Ishikawa (cell line): ENCODE measurements around the gene OSGIN1.

Experiments used
- CEBPB ChIP-seq: IDR thresholded peaks from 2 replicates; pipeline ENCODE4 v1.6.1; 2012
- EGR1 ChIP-seq: IDR thresholded peaks from 2 replicates; pipeline ENCODE4 v1.6.1; 2012
- MAX ChIP-seq: IDR thresholded peaks from 2 replicates; pipeline ENCODE4 v1.6.1; 2012
- NFIC ChIP-seq: IDR thresholded peaks from 2 replicates; pipeline ENCODE4 v1.6.1; 2012
- TAF1 ChIP-seq: IDR thresholded peaks from 2 replicates; pipeline ENCODE4 v1.6.1; 2012; ENCODE audit warnings: low read depth, mild to moderate bottlenecking
- TCF12 ChIP-seq: IDR thresholded peaks from 2 replicates; pipeline ENCODE4 v1.6.1; 2012; ENCODE audit warnings: low read depth
- TEAD4 ChIP-seq: IDR thresholded peaks from 2 replicates; pipeline ENCODE4 v1.6.1; 2012
- YY1 ChIP-seq: IDR thresholded peaks from 2 replicates; pipeline ENCODE4 v1.6.1; 2012; ENCODE audit warnings: low read depth
- TF ChIP-seq, protein P1 (sequence below): IDR thresholded peaks from 2 replicates; pipeline ENCODE4 v1.6.1; 2012
- TF ChIP-seq, protein P2 (sequence below): IDR thresholded peaks from 2 replicates; pipeline ENCODE4 v1.6.1; 2012; ENCODE audit warnings: low read depth, mild to moderate bottlenecking

DNA sequence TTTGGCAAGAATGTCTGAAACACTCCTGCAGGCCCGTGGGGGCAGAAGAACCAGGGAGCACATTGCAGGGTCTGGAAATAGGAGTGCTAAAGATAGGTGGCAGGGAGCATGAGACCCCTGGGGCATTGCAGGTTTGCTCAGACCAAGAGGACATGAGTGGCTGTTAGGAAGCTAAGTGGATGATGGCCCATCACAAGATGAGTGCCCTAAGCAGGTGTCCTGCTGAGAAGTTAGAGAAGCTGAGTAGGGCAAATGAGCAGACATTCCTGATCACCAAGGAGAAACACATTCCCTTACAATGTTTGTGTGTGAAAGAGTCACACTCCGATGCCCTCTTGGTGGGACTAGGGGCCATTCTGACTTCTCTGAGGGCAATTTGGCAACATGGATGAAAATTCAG, 44.2 kb upstream of the OSGIN1 start:
- TF ChIP-seq, protein P1, sequence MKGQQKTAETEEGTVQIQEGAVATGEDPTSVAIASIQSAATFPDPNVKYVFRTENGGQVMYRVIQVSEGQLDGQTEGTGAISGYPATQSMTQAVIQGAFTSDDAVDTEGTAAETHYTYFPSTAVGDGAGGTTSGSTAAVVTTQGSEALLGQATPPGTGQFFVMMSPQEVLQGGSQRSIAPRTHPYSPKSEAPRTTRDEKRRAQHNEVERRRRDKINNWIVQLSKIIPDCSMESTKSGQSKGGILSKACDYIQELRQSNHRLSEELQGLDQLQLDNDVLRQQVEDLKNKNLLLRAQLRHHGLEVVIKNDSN, result no peak
- no peak for TF ChIP-seq NFIC
- no peak for TF ChIP-seq MAX
- TF ChIP-seq EGR1, result no peak
- TF ChIP-seq TAF1, result no peak
- TF ChIP-seq YY1, result no peak
- TF ChIP-seq, protein P2, sequence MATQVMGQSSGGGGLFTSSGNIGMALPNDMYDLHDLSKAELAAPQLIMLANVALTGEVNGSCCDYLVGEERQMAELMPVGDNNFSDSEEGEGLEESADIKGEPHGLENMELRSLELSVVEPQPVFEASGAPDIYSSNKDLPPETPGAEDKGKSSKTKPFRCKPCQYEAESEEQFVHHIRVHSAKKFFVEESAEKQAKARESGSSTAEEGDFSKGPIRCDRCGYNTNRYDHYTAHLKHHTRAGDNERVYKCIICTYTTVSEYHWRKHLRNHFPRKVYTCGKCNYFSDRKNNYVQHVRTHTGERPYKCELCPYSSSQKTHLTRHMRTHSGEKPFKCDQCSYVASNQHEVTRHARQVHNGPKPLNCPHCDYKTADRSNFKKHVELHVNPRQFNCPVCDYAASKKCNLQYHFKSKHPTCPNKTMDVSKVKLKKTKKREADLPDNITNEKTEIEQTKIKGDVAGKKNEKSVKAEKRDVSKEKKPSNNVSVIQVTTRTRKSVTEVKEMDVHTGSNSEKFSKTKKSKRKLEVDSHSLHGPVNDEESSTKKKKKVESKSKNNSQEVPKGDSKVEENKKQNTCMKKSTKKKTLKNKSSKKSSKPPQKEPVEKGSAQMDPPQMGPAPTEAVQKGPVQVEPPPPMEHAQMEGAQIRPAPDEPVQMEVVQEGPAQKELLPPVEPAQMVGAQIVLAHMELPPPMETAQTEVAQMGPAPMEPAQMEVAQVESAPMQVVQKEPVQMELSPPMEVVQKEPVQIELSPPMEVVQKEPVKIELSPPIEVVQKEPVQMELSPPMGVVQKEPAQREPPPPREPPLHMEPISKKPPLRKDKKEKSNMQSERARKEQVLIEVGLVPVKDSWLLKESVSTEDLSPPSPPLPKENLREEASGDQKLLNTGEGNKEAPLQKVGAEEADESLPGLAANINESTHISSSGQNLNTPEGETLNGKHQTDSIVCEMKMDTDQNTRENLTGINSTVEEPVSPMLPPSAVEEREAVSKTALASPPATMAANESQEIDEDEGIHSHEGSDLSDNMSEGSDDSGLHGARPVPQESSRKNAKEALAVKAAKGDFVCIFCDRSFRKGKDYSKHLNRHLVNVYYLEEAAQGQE, result no peak
- TF ChIP-seq CEBPB, result no peak
- TF ChIP-seq TEAD4, result no peak
- TF ChIP-seq TCF12, result no peak
